Measurements from ENCODE around the gene CACNA1A.

- no peak for TF ChIP-seq CTCF (tag by site-specific recombination; IDR thresholded peaks at IDR 0.05)
- TF ChIP-seq ZNF514 (tag by site-specific recombination; IDR thresholded peaks at IDR 0.05) = no peak
- no peak for TF ChIP-seq ZNF274 (IDR thresholded peaks at IDR 0.05; ENCODE audit: low read length)
- no peak for TF ChIP-seq ZNF274 (tag by site-specific recombination; IDR thresholded peaks at IDR 0.05; ENCODE audit: borderline replicate concordance)
- TF ChIP-seq ZNF558 (tag by site-specific recombination; IDR thresholded peaks at IDR 0.05) = no peak
- no peak for TF ChIP-seq ZBTB21 (tag by site-specific recombination; IDR thresholded peaks at IDR 0.05)
- TF ChIP-seq INSM2 (tag by site-specific recombination; IDR thresholded peaks at IDR 0.05) = no peak
- no peak for TF ChIP-seq REST (tag by site-specific recombination; IDR thresholded peaks at IDR 0.05)
- no peak for TF ChIP-seq ZNF704 (tag by site-specific recombination; IDR thresholded peaks at IDR 0.05)
- TF ChIP-seq ATF2 (tag by site-specific recombination; IDR thresholded peaks at IDR 0.05; ENCODE audit: low read depth) = no peak
- TF ChIP-seq ZNF18 (tag by site-specific recombination; IDR thresholded peaks at IDR 0.05) = no peak
Measured at GRCh38 chr19:13181747-13182388, 324.4 kb downstream of the CACNA1A start.

All from HEK293 (cell line).